Measurements from ENCODE around the gene SLC6A3.

GRCh38 chr5:1383886-1384401, 61.3 kb downstream of the SLC6A3 start:
- TF ChIP-seq RELA (CRISPR knock-in tag; IDR thresholded peaks at IDR 0.05; ENCODE audit: borderline replicate concordance) (no peak), MAX (CRISPR knock-in tag; IDR thresholded peaks at IDR 0.05) (no peak), TP53 (CRISPR knock-in tag; IDR thresholded peaks at IDR 0.05) (no peak), CTCF (IDR thresholded peaks at IDR 0.05) (no peak), ESRRA (CRISPR knock-in tag; IDR thresholded peaks at IDR 0.05; ENCODE audit: borderline replicate concordance) (no peak), ZNF281 (CRISPR knock-in tag; IDR thresholded peaks at IDR 0.05) (no peak), ATF1 (CRISPR knock-in tag; IDR thresholded peaks at IDR 0.05) (no peak), JAZF1 (CRISPR knock-in tag; IDR thresholded peaks at IDR 0.05) (no peak), ZNF423 (CRISPR knock-in tag; IDR thresholded peaks at IDR 0.05) (no peak), ATF2 (CRISPR knock-in tag; IDR thresholded peaks at IDR 0.05; ENCODE audit: borderline replicate concordance, low read depth) (no peak), FOXJ3 (CRISPR knock-in tag; IDR thresholded peaks at IDR 0.05; ENCODE audit: borderline replicate concordance) (no peak)
